ENCODE data around the gene CDKAL1.

Gene CDKAL1

DNA sequence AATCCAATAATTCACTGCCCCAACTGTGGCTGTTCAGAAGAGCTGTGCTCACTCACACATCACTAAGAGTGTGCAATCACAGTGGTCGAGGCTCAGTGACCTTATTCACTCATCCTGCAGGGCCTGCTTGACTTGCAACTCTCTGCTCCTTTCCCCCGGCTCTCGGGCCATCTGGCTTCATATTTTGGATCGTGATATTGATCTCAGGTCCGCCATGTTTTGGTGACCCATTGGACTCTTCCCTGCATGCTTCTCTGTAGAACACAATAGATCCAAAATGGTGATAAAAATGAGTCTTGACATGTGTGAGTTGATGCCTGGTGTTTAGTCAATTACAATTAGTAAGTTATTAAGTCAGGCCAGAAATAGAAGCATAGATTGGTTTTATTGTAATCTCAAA is 745.4 kb downstream of the CDKAL1 start:
- DNase-seq: no peak

- DNase-seq: no peak
Observed at GRCh38 chr6:21281366-21281765, 747.1 kb downstream of the CDKAL1 start.

All from activated CD4-positive, alpha-beta T cell treated with anti-CD3 and anti-CD28 coated beads, Interleukin-2, amount 50 U/mL, for 48 hours (primary cell).